ENCODE results near the gene AUH.

The AUH gene

DNA sequence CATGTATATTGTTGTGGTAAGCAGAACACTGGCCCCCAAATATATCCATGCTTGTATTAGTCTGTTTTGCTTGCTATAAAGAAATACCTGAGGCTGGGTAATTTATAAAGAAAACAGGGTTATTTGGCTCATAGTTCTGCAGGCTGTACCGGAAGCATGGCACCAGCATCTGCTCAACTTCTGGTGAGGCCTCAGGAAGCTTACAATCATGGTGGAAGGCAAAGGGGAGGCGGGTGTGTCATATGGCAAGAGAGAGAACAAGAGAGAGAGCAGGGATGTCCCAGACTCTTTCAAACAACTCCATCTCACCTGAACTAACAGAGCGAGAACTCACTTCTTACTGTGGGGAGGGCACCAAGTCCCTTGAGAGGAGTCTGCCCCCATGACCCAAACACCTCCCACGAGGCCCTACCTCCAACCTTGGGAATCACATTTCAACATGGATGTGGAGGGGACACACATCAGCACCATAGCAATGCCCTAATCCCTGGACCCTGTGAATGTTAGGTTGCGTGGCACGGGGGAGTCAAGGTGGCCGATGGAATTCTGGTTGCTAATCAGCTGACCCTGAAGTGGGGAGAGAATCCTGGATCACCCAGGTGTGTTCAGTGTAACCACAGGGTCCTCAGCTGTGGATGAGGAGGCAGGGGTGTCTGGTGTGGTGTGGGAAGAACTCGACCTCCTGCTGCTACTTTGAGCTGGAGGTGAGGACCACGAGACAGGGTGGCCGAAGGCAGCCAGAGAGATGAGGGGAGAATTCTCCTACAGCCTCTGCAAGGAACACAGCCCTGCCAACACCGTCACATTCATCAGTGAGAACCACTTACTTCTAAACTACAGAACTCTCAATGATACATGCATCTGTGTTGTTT, 172.8 kb downstream of the AUH start:
- DNase-seq (ENCODE audit: low read depth): no peak

DNA sequence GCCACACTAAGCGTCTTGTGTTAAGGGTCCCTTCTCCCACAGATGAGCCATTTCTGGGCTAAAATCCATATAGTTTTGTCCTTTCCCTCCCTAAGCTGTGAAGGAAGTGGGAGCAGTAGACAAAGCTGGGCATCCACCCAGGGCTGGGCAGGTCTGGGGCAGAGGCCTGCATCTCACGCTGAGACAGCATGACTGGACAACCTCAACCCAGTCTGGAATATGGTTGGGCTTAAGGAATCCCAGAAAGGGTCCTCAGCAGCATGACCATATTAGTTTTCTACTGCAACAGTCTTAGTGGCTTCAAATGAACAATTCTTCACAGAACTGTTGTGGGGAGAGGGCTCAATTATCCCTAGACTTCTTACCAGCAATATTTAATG, 173.8 kb downstream of the AUH start:
- no peak for DNase-seq (ENCODE audit: low read depth)

- DNase-seq (ENCODE audit: low read depth): no peak
Observed at GRCh38 chr9:91187311-91187964, 174.3 kb downstream of the AUH start.

DNA sequence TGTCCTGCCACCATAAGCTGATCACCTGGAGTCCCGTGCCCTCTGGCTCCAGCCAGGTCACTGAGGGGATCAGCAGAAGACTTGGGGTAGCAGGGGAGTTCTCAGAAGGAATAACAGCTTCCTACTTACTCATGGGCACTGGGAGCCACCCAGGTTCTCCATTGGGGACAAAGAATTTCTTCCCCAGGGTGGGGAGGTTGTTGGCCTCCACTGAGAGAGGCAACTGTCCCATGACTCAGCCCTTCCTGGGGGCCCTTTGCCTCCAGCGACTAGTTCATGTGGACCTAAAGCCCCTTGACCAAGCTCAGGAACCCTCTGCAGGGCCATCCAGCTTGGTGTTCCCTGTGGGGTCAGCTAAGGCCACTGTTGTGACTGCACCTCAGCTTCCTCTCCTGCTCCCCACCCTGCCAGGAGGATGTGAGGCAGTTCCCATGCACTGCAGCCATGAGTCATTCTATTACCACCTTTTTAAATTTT, 175.0 kb downstream of the AUH start:
- no peak for DNase-seq (ENCODE audit: low read depth)

DNA sequence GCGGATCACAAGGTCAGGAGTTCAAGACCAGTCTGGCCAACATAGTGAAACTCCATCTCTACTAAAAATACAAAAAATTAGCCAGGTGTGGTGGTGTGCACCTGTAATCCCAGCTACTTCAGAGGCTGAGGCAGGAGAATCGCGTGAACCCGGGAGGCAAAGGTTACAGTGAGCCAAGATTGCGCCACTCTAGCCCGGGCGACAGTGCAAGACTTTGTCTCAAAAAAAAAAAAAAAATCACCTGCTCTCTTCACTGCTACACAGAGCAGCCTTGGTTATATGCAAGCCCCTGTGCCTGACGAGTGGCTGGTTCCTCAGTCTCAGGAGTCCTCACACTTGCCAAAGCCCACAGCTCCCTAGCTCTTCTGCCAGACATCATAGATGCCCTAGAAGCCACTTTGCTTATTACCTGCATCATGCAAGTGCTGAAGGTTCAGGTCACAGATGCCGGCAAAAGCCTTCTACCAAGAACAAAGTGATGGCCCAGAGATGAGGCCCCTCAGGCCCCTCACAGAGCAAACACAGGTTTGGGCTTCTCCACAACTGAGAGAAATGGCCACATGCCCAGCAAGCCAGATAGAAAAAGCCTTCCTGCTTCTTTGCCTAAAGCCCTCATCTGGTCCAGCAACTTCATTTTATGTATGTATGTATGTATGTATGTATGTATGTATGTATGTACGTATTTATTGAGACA, 176.4 kb downstream of the AUH start:
- DNase-seq (ENCODE audit: low read depth): no peak

- no peak for DNase-seq (ENCODE audit: low read depth)
Observed at GRCh38 chr9:91182429-91183225, 179.1 kb downstream of the AUH start.

DNA sequence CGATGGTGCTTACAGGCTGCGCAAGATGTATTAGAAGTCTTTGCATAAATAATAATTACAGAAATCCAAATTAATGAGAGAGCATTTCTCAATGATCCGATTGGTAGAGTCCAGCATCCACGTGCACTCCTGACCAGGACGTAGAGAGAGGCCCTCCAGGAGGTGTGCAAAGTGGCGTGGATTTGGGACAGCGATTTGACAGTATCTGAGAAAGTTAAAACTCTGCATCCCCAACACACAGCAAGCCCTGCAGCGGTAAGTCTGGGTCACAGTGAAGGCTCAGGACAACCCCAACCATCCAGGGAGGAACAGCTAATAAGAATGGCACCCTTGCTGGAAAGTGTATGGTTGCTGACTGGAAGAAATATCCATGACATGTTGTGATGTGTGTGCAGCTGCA, 180.2 kb downstream of the AUH start:
- no peak for DNase-seq (ENCODE audit: low read depth)

- no peak for DNase-seq (ENCODE audit: low read depth)
Observed at GRCh38 chr9:91180930-91181268, 180.8 kb downstream of the AUH start.

DNA sequence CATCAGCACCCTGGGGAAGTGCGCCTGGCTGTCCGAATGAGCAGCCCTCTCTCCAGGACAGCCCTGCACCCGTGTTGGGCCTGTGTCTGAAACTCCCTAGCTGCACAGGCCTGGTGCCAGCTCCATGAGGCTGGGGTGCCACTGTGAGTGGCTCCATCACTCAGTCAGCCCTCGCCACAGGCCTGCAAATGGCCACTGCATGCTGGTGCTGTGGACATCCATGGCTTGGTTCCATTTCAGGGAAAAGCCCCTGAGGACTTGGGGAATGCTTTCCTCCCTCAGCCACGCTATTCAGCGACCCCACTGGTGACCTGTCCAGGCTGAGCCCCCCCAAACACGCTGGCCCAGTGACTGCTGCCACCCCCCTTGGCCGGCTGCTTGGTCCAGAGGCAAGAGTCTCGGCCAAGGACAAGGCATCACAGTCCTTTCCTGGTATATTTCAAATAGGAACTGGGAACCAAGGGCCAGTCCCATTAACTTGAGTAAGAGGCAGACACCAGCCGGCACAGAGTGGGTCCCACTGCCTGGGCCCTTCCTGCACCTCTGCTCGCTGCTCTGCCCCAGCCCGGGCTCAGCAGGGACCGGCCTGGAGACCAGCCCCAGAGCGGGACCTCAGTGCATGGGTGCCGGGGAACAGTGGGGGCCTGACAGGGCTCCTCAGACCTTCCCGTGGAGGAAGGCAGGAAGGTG, 181.3 kb downstream of the AUH start:
- DNase-seq (ENCODE audit: low read depth): no peak

- DNase-seq (ENCODE audit: low read depth): no peak
Observed at GRCh38 chr9:91179237-91180138, 182.2 kb downstream of the AUH start.

GRCh38 chr9:91178281-91179236, 183.2 kb downstream of the AUH start:
- no peak for DNase-seq (ENCODE audit: low read depth)

DNA sequence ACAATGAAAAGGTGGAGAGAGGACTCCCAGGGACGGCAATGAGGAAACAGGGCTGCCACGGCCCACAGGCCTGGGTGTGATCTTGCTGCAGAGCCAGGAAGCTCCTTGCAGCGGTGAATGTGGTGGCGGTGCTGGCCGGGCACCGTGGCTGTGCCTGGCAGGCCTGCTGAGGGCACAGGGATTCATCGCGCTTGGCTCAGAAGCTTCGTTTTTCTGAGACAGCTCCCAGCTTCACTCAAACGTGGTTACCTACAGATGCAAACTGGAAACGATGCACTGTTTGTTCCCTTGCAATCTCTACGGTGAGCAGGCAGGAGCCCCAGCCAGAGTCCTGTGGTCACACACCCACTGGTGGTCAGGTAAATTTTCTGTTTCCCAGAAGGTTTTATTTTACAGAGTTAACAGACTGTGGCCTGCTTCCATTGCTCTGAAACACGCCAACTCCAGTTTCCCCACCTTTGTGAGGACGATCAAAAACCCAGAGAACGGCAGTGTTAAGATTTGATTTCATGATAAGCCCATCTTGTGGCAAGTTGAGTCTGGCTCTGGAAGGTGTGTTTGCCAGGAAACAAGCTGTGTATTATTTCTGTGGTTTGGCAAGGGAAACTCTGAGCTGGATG, 183.9 kb downstream of the AUH start:
- no peak for DNase-seq (ENCODE audit: low read depth)

GRCh38 chr9:91177081-91177480, 184.6 kb downstream of the AUH start:
- no peak for DNase-seq (ENCODE audit: low read depth)

GRCh38 chr9:91176426-91176825, 185.3 kb downstream of the AUH start:
- no peak for DNase-seq (ENCODE audit: low read depth)

DNA sequence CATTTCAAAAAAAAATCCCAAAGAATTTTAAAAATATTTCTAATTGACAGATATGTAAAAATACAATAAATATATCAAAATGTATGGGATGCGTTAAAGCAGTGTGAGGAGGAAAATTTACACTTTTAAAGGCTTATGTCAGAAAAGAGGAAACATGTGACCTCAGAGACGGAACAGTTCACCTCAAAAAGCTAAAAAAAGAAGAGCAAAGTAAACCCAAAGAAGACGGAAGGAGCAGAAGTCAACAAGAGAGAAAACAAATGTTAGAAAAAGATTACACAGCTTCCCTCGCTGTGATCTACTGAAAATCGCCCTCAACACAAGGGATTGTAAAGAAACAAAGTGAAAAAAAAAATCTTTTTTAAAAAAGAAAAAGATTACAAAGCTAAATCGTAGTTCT, 186.9 kb downstream of the AUH start:
- no peak for DNase-seq (ENCODE audit: low read depth)

DNA sequence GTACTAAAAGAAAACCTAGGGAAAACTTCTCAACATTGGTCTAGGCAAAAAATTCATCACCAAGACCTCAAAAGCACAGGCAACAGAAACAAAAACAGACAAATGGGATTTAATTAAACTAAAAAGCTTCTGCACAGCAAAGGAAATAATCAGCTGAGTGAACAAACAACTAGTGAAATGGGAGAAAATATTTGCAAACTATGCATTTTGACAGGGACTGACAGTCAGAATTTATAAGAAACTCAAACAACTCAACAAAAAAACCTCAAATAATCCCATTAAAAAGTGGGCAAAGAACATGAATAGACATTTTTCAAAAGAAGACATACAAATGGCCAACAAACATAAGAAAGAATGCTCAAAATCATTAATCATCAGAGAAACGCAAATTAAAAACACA, 189.4 kb downstream of the AUH start:
- no peak for DNase-seq (ENCODE audit: low read depth)

DNA sequence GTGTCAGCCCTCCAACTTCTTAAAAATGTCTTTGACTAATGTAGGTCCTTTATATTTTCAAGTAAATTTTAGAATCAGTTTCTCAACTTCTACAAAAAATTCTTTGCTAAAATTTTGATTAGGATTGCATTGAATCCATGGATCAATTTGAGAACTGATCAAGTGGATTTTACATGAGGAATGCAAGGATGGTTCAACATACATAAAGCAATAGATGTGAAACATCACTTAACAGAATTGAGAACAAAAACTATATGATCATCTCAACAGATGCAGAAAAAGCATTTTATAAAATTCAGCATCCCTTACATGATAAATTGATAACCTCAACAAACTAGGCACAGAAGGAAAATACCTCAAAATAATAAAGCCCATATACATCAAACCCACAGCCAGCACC, 190.8 kb downstream of the AUH start:
- DNase-seq (ENCODE audit: low read depth): no peak

DNA sequence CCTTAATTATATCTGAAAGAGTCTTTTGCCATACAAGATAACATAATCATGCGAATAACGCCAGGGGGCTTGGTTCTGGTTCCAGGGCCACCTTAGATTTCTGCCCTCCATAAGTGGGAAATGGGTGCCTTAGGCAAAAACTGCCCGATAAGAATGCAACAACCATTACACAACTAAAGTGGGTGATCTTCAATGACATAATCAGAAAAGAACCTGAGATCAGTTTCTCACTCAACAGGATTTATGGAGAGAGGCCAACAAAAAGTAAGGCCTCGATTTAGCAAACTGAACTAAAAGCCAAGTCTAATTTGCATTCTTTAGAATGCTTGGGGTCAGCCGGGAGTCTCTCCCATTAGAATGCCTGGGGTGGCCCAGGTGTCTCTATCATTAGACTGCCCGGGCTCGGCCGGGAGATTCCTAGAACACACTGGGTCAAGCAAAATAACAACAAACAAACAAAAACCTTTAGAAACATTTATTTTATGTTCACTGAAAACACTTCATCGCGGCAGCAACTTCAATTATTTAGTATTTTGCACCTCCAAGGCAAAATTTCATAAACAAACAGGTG, 194.8 kb downstream of the AUH start:
- no peak for DNase-seq (ENCODE audit: low read depth)
